ENCODE measurements around the gene MORN1.

- TF ChIP-seq CTCF (IDR thresholded peaks at IDR 0.05) (peak; percentile 93 to 95), POLR2A (IDR thresholded peaks at IDR 0.05) (no peak), POLR2AphosphoS5 (IDR thresholded peaks at IDR 0.05) (peak in 1 of 3 donors; percentile 13), EP300 (IDR thresholded peaks at IDR 0.05) (no peak)
Measured at GRCh38 chr1:2381741-2382620, 9.4 kb downstream of the MORN1 start.
